HCT116 (cell line): ENCODE results near the gene PKNOX2. TPM values are rescaled to one million over a fixed set of nuclear protein-coding genes. Genes with fewer than 3 reads are reported as not detected.

Experiments used
- ATAC-seq: fragments of 200-7000 bp; cut with Tn5 transposase; 2 replicates; pipeline ENCODE4 v1.9.1; 2020; ENCODE audit warnings: mild to moderate bottlenecking, moderate library complexity
- BruUV-seq: library from RNA; stranded (reverse); fragments of 400-500 nt; replicated peaks from 2 replicates; lab custom pipeline; 2021; lab: Mats Ljungman, UMichigan
- CTCF ChIA-PET: fragments of 300-600 bp; sonication (Branson Sonifier 250); formaldehyde crosslinking; loops from one replicate; lab custom pipeline; 2021; ENCODE audit warnings: antibody characterized with exemption; lab: Charles Lee
- POLR2A ChIA-PET: fragments of 300-600, 350-600 bp; sonication (Branson Sonifier 250); formaldehyde crosslinking; loops from one replicate; lab custom pipeline; 2021; ENCODE audit warnings: antibody characterized with exemption; lab: Charles Lee
- RAD21 ChIA-PET, 2 experiments: fragments of 300-600 bp; sonication (Branson Sonifier 250); formaldehyde crosslinking; loops; one replicate each; lab custom pipeline; 2023; ENCODE audit warnings: low total read pairs in 2 of 2; ENCODE audit not compliant: uncharacterized antibody in 2 of 2, unreplicated experiment in 2 of 2, low non-redundant PET in 1 of 2; lab: Charles Lee
- DNase-seq: peaks from one replicate; pipeline ENCODE4 v3.0.0-alpha.2; 2010; ENCODE audit warnings: low read depth, low spot score
- H2AFZ ChIP-seq: fragments of 200-600 bp; shearing (Covaris generic), sonication (generic); 2 replicates; pipeline ENCODE4 v1.6.1; 2017; ENCODE audit warnings: low read depth, mixed run types, mixed read lengths, antibody characterized with exemption, low read length; ENCODE audit not compliant: poor library complexity, severe bottlenecking
- H3K27ac ChIP-seq: 2 replicates; pipeline ENCODE4 v1.5.1; 2012; ENCODE audit warnings: low read depth, low read length
- H3K27me3 ChIP-seq: fragments of 200-600 bp; sonication (generic); 2 replicates; pipeline ENCODE4 v1.6.1; 2016; ENCODE audit warnings: mixed run types, low read length, mixed read lengths; ENCODE audit not compliant: insufficient read depth
- H3K36me3 ChIP-seq, 2 experiments: fragments of 200-500 bp in 1 of 2; fragments of 200-600 bp in 1 of 2; sonication (Bioruptor generic) in 1 of 2; sonication (generic) in 1 of 2; 2 replicates each; pipeline versions ENCODE4 v1.5.1 to v1.6.1; 2014 to 2016; ENCODE audit warnings: low read length in 2 of 2, inconsistent platforms in 1 of 2, mixed read lengths in 1 of 2, mixed run types in 1 of 2; ENCODE audit not compliant: insufficient read depth in 2 of 2, control insufficient read depth in 1 of 2
- H3K4me1 ChIP-seq, 2 experiments: fragments of 200-600 bp in 1 of 2; sonication (generic) in 1 of 2; 2 replicates each; pipeline versions ENCODE4 v1.5.1 to v1.6.1; 2012 to 2017; ENCODE audit warnings: low read length in 2 of 2, inconsistent platforms in 1 of 2, mild to moderate bottlenecking in 1 of 2, mixed read lengths in 1 of 2, mixed run types in 1 of 2, moderate library complexity in 1 of 2; ENCODE audit not compliant: insufficient read depth in 2 of 2, control insufficient read depth in 1 of 2
- H3K4me2 ChIP-seq: fragments of 200-600 bp; sonication (generic); 2 replicates; pipeline ENCODE4 v1.6.1; 2017; ENCODE audit warnings: mixed run types, low read length, mixed read lengths
- H3K4me3 ChIP-seq, 2 experiments: fragments of 200-600 bp in 1 of 2; sonication (generic) in 1 of 2; replicated peaks in 1 of 2; 2 replicates each; pipeline ENCODE4 v1.5.1; 2011 to 2016; ENCODE audit warnings: low read length in 2 of 2, control low read depth in 1 of 2, low read depth in 1 of 2, mild to moderate bottlenecking in 1 of 2, mixed read lengths in 1 of 2, mixed run types in 1 of 2
- H3K79me2 ChIP-seq: fragments of 200-600 bp; sonication (generic); 2 replicates; pipeline ENCODE4 v1.6.1; 2017; ENCODE audit warnings: mild to moderate bottlenecking, mixed run types, low read length, moderate library complexity, mixed read lengths; ENCODE audit not compliant: insufficient read depth
- H3K9ac ChIP-seq: fragments of 200-600 bp; sonication (generic); 2 replicates; pipeline ENCODE4 v1.6.1; 2016; ENCODE audit warnings: low read length, mixed read lengths
- H3K9me2 ChIP-seq: fragments of 200-600 bp; sonication (generic), shearing (Covaris generic); 2 replicates; pipeline ENCODE4 v1.6.1; 2017; ENCODE audit warnings: mixed run types, mild to moderate bottlenecking, moderate library complexity; ENCODE audit not compliant: insufficient read depth
- H3K9me3 ChIP-seq, 2 experiments: fragments of 200-500 bp in 1 of 2; fragments of 200-600 bp in 1 of 2; sonication (Bioruptor generic) in 1 of 2; sonication (generic) in 1 of 2; 2 replicates each; pipeline ENCODE4 v1.6.1; 2014 to 2017; ENCODE audit warnings: low read length in 2 of 2, mixed read lengths in 2 of 2, inconsistent platforms in 1 of 2, low read depth in 1 of 2, mild to moderate bottlenecking in 1 of 2, mixed run types in 1 of 2, moderate library complexity in 1 of 2; ENCODE audit not compliant: control insufficient read depth in 1 of 2, insufficient read depth in 1 of 2
- H4K20me1 ChIP-seq: fragments of 200-600 bp; sonication (generic), shearing (Covaris generic); 2 replicates; pipeline ENCODE4 v1.6.1; 2017; ENCODE audit warnings: mixed run types, mild to moderate bottlenecking, moderate library complexity; ENCODE audit not compliant: insufficient read depth
- ATF3 ChIP-seq: IDR thresholded peaks from 2 replicates; pipeline ENCODE4 v1.6.1; 2012
- CBX3 ChIP-seq: IDR thresholded peaks from 2 replicates; pipeline ENCODE4 v1.6.1; 2012; ENCODE audit warnings: low read depth
- CEBPB ChIP-seq: IDR thresholded peaks from 2 replicates; pipeline ENCODE4 v1.6.1; 2012; ENCODE audit warnings: low read depth
- EGR1 ChIP-seq: IDR thresholded peaks from 2 replicates; pipeline ENCODE4 v1.6.1; 2012; ENCODE audit warnings: low read depth
- ELF1 ChIP-seq: IDR thresholded peaks from 2 replicates; pipeline ENCODE4 v1.6.1; 2012; ENCODE audit warnings: low read depth, borderline replicate concordance
- EZH2phosphoT487 ChIP-seq: fragments of 200-600 bp; IDR thresholded peaks from 2 replicates; pipeline ENCODE4 v1.6.1; 2018; ENCODE audit warnings: antibody characterized with exemption, borderline replicate concordance
- FOSL1 ChIP-seq: IDR thresholded peaks from 2 replicates; pipeline ENCODE4 v1.6.1; 2012; ENCODE audit warnings: low read depth
- JUND ChIP-seq: IDR thresholded peaks from 2 replicates; pipeline ENCODE4 v1.6.1; 2012
- POLR2A ChIP-seq: IDR thresholded peaks from 2 replicates; pipeline ENCODE4 v1.7.0; 2011; ENCODE audit warnings: borderline replicate concordance; ENCODE audit not compliant: insufficient read depth, insufficient read length; ENCODE audit errors: extremely low read depth
- POLR2AphosphoS5 ChIP-seq: IDR thresholded peaks from 2 replicates; pipeline ENCODE4 v1.6.1; 2011; ENCODE audit warnings: mild to moderate bottlenecking, low read depth, low read length, moderate library complexity
- RAD21 ChIP-seq: IDR thresholded peaks from 2 replicates; pipeline ENCODE4 v1.6.1; 2012; ENCODE audit warnings: low read depth, mild to moderate bottlenecking
- REST ChIP-seq: IDR thresholded peaks from 2 replicates; pipeline ENCODE4 v1.6.1; 2012; ENCODE audit warnings: low read depth
- SP1 ChIP-seq: IDR thresholded peaks from 2 replicates; pipeline ENCODE4 v1.6.1; 2012; ENCODE audit warnings: low read depth
- YY1 ChIP-seq: IDR thresholded peaks from 2 replicates; pipeline ENCODE4 v1.6.1; 2011; ENCODE audit warnings: low read length, low read depth, moderate library complexity, mild to moderate bottlenecking; ENCODE audit not compliant: insufficient replicate concordance; ENCODE audit errors: extremely low read depth
- ZNF274 ChIP-seq: fragments of 200-500 bp; sonication (Bioruptor generic); IDR thresholded peaks from 2 replicates; pipeline ENCODE4 v1.6.1; 2014; ENCODE audit warnings: mild to moderate bottlenecking, low read depth, low read length, inconsistent platforms
- intact Hi-C: fragments of 100-400 bp; cut with micrococcal nuclease; formaldehyde crosslinking; loops from 2 replicates; pipeline ENCODE4 v1.10.0; 2022
- total RNA-seq: library from RNA; stranded (reverse); gene quantifications from one replicate; pipeline ENCODE4 v1.2.1, GENCODE V29; 2021; ENCODE audit not compliant: unreplicated experiment
- TF ChIP-seq, protein P1 (sequence below), 3 experiments: fragments of 200-600 bp in 1 of 3; sonication (generic) in 1 of 3; IDR thresholded peaks in 2 of 3; conservative IDR thresholded peaks in 1 of 3; 2 replicates each; pipeline ENCODE4 v1.5.1; 2012 to 2017; ENCODE audit warnings: low read depth in 2 of 3, low read length in 2 of 3, antibody characterized with exemption in 1 of 3, borderline replicate concordance in 1 of 3, control low read depth in 1 of 3, mild to moderate bottlenecking in 1 of 3, mixed read lengths in 1 of 3, mixed run types in 1 of 3, moderate library complexity in 1 of 3; ENCODE audit not compliant: insufficient read depth in 1 of 3

PKNOX2 gene
- total RNA-seq, 1 experiment from 2014 or later: 0.20 TPM

GRCh38 chr11:125303186-125303585 is 138.6 kb downstream of the PKNOX2 start:
- POLR2A ChIA-PET: no interaction called here

More at GRCh38 chr11:125303186-125303585, 138.6 kb downstream of the PKNOX2 start:
- Histone ChIP-seq H3K9ac (no peak overlapping the region), H4K20me1 (no peaks in the 10 kb centered on the region), H3K27me3 (no peaks in the 10 kb centered on the region), H3K27ac (no peak overlapping the region), H2AFZ (no peak overlapping the region), H3K36me3 (no peaks in the 10 kb centered on the region), H3K79me2 (no peaks in the 10 kb centered on the region)
- CTCF ChIA-PET: no interaction called here
- RAD21 ChIA-PET: no interaction called here
- no TSS peak for BruUV-seq
- intact Hi-C loops: no loop called here
- TF ChIP-seq CEBPB (no peak), ELF1 (no peak), ATF3 (no peak), RAD21 (no peak), EGR1 (no peak), EZH2phosphoT487 (no peak), POLR2A (no peak), ZNF274 (no peak), FOSL1 (no peak), JUND (no peak), POLR2AphosphoS5 (no peak), YY1 (no peak), SP1 (no peak), CBX3 (no peak), REST (no peak)
- TF ChIP-seq, protein P1, sequence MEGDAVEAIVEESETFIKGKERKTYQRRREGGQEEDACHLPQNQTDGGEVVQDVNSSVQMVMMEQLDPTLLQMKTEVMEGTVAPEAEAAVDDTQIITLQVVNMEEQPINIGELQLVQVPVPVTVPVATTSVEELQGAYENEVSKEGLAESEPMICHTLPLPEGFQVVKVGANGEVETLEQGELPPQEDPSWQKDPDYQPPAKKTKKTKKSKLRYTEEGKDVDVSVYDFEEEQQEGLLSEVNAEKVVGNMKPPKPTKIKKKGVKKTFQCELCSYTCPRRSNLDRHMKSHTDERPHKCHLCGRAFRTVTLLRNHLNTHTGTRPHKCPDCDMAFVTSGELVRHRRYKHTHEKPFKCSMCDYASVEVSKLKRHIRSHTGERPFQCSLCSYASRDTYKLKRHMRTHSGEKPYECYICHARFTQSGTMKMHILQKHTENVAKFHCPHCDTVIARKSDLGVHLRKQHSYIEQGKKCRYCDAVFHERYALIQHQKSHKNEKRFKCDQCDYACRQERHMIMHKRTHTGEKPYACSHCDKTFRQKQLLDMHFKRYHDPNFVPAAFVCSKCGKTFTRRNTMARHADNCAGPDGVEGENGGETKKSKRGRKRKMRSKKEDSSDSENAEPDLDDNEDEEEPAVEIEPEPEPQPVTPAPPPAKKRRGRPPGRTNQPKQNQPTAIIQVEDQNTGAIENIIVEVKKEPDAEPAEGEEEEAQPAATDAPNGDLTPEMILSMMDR (IDR thresholded peaks at IDR 0.05 in 2 of 3, conservative IDR thresholded peaks at IDR 0.05 in 1 of 3; ENCODE audit: borderline replicate concordance in 1 of 3, insufficient read depth in 1 of 3, low read depth in 2 of 3, low read length in 2 of 3): no peak
- TF ChIP-seq, all 23 proteins: peak for 0
- Histone ChIP-seq H3K4me1 (peaks cover 5 to 10% of the 10 kb centered on the region in 2 experiments; a peak in 2 of 4 replicates), H3K9me3 (no peaks in the 10 kb centered on the region), H3K9me2 (no peaks in the 10 kb centered on the region), H3K4me3 (no peak overlapping the region), H3K4me2 (no peak overlapping the region)
- no peak for DNase-seq
- ATAC-seq: no peak
